Femur (tissue), 1 donor: ENCODE measurements around the gene SRRM3.
"Not testable (repeated sequence)": the region's sequence is repeated elsewhere in the genome, so short reads cannot be mapped to it uniquely, and the experiment has no call there.

ENCODE experiments used
- DNase-seq: peaks from one replicate; pipeline ENCODE4 v3.0.0-alpha.2; 2017

SRRM3 gene

GRCh38 chr7:76189276-76189675, 12.4 kb upstream of the SRRM3 start:
- DNase-seq: no peak

GRCh38 chr7:76191783-76192240, 9.9 kb upstream of the SRRM3 start:
- DNase-seq: no peak

GRCh38 chr7:76193466-76193865, 8.2 kb upstream of the SRRM3 start:
- DNase-seq: no peak

GRCh38 chr7:76193883-76194282, 7.8 kb upstream of the SRRM3 start:
- DNase-seq: no peak

GRCh38 chr7:76196786-76197185, 4.9 kb upstream of the SRRM3 start:
- DNase-seq: no peak

GRCh38 chr7:76198202-76198601, 3.5 kb upstream of the SRRM3 start:
- DNase-seq: no peak

GRCh38 chr7:76202666-76203030, 952 bp downstream of the SRRM3 start:
- no peak for DNase-seq

- DNase-seq: no peak
Measured at GRCh38 chr7:76204147-76204546, 2.5 kb downstream of the SRRM3 start.

- no peak for DNase-seq
Measured at GRCh38 chr7:76206633-76207032, 4.9 kb downstream of the SRRM3 start.

- DNase-seq: no peak
Measured at GRCh38 chr7:76209310-76209709, 7.6 kb downstream of the SRRM3 start.

- no peak for DNase-seq
Measured at GRCh38 chr7:76211216-76211615, 9.5 kb downstream of the SRRM3 start.

GRCh38 chr7:76215349-76215748, 13.7 kb downstream of the SRRM3 start:
- DNase-seq: not testable (repeated sequence)

- no peak for DNase-seq
Measured at GRCh38 chr7:76216381-76217082, 14.8 kb downstream of the SRRM3 start.

GRCh38 chr7:76217942-76218566, 16.4 kb downstream of the SRRM3 start:
- DNase-seq: no peak

GRCh38 chr7:76220185-76221057, 18.7 kb downstream of the SRRM3 start:
- no peak for DNase-seq

GRCh38 chr7:76222333-76222732, 20.6 kb downstream of the SRRM3 start:
- no peak for DNase-seq

- no peak for DNase-seq
Measured at GRCh38 chr7:76222839-76223238, 21.1 kb downstream of the SRRM3 start.

- no peak for DNase-seq
Measured at GRCh38 chr7:76223286-76223972, 21.7 kb downstream of the SRRM3 start.

GRCh38 chr7:76224695-76225094, 23.0 kb downstream of the SRRM3 start:
- DNase-seq: no peak

GRCh38 chr7:76225379-76225778, 23.7 kb downstream of the SRRM3 start:
- DNase-seq: peak; percentile 69

- DNase-seq: no peak
Measured at GRCh38 chr7:76225951-76226350, 24.3 kb downstream of the SRRM3 start.

- not testable (repeated sequence) for DNase-seq
Measured at GRCh38 chr7:76226878-76227423, 25.3 kb downstream of the SRRM3 start.

GRCh38 chr7:76230214-76230613, 28.5 kb downstream of the SRRM3 start:
- DNase-seq: no peak
